Pons (tissue), 1 donor: ENCODE measurements around the gene TCHP.
"Not testable (repeated sequence)": the region's sequence is repeated elsewhere in the genome, so short reads cannot be mapped to it uniquely, and the experiment has no call there.

Source experiments
- DNase-seq: peaks from one replicate; pipeline ENCODE4 v3.0.0-alpha.2; 2016; ENCODE audit warnings: low spot score

The TCHP gene

DNA sequence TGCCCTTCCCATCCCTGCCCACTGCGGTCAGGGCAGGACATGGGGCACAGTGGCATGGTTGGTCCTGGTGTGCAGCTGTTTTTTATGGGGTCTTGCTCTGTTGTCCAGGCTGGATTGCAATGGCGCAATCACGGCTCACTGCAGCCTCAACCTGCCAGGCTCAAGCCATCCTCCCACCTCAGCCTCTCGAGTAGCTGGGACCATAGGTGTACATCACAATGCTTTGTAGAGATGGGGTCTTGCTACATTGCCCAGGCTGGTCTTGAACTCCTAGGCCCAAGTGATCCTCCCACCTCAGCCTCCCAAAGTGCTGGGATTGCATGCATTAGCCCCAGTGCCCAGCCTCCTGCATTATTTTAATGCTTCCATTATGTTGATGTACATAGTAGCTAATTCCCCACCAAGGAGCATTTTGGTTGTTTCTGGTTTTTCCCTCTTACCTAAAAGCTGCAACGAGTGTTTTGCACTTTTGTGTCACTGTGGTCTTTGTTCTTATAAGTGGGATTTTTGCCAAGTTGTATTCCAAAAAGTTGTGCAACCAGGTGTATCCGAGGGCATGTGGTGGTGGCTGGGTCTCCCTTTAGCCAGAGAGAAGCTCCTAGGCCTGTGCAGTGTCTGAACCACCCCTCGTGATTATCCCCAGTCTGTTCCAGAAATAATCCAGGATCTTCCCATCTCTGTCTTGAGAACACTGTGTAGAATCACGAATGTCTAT is 10.3 kb downstream of the TCHP start:
- no peak for DNase-seq

DNA sequence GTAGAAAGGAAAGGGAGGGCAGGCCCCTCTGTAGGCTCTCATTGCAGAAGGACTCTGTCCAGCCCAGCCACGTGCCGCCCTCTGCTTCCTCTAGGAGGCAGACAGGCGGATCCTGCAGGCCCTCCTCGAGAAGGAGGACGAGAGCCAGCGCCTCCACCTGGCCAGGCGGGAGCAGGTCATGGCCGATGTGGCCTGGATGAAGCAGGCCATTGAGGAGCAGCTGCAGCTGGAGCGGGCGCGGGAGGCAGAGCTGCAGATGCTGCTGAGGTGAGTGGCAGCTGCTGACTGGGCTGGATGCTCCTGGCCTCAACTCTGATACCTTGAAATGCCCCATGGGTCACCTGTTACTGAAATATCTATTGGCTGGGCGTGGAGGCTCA is 10.9 kb downstream of the TCHP start:
- no peak for DNase-seq

DNA sequence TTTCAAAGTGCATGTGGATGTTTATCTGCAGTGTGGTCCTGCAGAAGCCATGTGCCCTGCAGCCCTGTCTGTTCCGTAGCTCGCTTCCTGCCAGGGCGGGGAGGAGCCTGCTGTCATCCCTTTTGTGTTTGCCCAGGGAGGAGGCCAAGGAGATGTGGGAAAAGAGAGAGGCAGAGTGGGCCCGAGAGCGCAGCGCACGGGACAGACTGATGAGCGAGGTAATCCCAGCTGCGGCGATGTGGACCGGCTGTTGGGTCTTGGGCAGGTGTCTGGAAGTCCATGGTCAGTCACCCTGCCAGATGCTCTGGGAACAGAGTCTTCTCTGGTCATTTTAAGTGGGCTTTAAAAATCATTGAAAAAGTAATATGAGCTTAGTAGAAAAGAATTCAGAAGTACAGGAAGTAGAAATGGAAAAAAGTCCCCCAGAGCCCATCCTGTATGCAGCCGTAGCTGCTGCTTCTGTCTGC is 12.8 kb downstream of the TCHP start:
- no peak for DNase-seq

DNA sequence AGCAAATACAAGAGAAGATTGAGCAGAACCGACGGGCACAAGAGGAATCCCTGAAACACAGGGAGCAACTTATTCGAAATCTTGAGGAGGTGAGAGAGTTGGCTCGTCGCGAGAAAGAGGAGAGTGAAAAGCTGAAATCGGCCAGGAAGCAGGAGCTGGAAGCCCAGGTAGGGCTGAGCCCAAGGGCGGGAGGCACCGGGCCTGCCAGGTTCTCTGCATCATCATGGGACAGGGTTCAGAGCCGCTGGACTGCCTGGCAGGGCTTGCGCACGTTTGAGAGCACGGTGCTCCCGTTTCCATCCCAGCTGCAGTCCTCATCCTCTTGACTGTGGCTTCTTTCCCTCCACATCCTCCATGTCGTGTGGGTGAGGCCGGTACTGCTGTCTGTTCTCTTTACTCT is 14.4 kb downstream of the TCHP start:
- DNase-seq, result no peak

DNA sequence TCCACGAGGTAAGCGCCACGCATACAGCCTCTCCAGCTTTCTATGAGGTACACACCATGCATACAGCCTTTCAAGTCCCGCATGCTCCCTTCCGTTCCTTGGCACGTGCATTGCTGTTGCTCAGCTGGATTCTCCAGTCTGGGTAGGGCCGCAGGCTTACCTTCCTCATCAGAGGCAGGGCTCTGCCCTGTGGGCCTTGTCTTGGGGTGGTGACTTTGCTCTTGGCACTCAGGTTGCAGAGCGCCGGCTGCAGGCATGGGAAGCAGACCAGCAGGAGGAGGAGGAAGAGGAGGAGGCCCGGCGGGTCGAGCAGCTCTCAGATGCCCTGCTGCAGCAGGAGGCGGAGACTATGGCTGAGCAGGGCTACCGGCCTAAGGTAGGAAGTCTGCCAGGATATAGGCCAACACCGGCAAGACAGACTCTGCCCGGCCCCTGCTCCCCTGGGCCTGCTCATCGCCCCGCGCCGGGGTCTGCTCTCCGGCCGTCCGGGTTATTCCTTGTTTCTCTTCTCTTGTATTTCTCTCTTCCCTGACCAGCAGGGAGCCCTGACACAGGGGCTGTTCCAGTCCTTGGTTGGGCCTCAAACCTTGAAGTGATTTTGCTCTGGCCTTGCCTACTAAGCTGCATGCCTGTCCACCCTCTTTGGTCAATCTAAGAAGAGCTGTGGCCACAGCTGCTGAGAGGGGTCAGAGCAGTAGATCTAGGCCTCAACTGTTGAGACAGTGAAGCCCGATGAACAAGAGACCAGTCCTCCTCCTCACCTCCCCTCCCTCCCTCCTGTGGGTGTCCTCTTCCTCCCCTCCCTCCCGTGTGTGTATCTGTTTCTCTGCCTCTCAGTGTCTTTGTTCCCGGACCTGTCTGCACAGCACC is 15.3 kb downstream of the TCHP start:
- DNase-seq, result no peak

DNA sequence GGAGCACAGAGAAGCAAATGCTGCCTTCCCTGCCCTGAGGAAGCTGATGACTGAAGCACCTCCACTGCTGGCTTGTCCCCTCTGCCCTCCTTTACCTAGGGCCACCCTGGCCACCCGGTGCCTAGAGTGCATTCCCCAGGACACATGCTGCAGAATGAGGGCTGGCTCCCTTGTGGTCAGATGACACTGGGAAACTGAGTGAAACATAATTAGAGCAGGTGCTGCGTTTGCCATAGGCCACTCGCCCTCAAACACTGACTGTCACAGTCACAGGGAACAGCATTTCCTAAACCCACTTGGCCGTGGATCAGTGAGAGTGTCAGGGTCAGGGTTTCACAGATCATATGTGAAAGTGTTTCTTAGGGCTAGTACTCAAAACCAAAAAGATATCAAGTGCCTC is 16.0 kb downstream of the TCHP start:
- no peak for DNase-seq

DNA sequence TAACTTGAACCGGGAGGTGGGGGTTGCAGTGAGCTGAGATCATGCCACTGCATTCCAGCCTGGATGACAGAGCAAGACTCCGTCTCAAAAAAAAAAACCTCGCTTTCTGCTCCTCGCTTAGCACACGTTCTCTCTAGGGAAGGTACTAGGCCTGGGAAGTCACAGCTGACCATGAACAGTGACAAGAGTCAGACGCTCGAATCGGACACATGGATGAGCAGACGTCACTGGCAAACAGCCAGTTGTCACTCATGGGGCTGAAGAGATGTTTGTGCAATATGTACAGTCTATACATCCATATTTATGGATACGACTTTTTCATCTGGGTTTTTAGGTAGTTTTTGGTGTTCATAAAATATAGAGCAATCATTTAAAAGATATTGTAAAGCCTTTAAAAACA is 19.4 kb downstream of the TCHP start:
- DNase-seq, result no peak

DNA sequence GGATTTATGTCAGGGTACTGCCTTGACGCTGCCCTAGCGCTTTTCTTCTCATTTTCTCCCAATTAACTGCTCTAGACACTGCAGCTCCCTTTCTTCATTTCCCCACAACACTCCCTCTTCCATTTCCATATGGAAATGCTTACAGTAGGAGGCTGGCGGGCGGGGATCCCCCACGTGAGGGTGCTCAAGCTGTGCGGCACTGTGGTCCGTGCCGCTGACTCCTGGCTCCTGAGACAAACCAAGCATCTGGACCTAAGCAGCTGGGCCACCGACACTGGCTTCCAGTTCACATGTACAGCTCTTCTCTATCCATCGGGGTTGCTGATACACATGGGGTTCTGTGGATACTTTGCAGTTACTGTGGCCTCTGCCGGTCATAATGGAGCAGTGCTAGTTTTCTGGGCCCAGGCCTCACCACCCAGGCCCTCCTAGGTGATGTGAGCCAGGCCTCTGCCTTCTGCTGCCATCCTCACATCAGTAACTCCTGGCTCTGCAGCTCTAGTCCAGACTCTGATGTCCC is 20.2 kb downstream of the TCHP start:
- no peak for DNase-seq

DNA sequence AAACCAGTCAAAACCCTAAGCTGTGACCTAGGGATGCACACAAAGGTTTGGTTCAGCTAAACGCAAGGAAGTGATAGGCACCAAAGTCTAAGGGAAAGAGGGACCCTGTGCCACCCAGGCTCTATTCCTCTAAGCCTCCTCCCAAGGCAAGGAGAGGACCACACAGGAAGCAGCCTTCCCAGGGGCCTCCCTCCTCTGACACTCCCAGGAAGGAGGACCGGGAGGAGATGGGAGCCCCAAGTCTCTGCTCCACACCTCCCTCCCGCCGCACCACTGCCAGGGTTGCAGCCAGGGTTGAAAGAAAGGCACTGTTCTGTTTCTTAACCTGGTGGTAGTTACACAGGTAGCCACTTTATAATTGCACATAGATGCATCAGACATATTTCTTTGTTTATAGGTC is 21.9 kb downstream of the TCHP start:
- no peak for DNase-seq

DNA sequence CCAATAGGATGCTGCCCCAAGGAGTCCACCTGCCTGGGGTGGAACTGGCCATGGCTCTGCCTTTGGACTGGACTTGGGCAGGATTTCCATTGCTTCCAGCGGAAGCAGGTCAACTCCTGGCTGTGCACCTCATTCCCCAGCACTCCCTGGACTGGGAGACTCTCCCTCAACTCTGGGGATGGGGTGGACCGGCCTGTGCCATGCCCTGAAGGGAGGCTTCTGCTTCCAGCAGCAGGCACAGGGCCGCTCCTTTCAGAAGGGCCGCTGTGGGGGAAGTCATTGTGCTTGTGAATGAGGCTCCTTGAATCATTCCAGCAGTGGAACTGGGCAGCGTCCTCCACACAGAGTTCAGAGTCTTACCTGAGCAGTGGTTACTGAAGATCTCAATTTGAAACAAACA is 23.0 kb downstream of the TCHP start:
- DNase-seq, result no peak

DNA sequence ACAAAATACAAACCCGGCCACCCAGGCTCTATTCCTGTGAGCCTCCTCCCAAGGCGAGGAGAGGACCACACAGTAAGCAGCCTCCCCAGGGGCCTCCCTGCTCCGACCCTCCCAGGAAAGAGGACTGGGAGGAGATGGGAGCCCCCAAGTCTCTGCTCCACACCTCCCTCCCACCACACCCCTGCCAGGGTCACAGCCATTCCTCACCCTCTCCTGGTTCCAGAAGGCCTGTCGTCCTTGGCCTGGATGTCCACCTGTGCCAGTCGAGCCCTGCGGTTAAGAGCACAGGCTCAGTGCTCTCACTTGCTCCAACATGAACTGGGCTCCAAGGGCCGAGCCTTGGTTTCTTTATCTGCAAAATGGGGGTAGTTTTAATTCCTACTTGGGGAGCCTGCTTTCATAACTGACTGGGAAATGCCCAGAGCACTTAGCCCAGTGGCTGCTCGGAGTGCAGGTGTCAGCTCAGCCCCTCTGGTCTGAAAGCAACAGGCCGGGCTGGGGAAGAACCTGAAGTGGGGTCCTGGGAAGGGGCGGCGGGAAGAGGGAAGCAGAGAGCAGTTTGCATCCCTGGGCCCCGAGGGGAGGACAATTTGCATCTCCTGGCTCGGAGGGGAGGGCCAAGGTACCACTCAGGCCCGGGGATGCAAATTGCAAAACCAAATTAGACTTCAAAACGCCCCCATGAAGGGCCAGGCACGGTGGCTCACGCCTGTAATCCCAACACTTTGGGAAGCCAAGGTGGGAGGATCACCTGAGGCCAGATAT is 23.6 kb downstream of the TCHP start:
- no peak for DNase-seq

DNA sequence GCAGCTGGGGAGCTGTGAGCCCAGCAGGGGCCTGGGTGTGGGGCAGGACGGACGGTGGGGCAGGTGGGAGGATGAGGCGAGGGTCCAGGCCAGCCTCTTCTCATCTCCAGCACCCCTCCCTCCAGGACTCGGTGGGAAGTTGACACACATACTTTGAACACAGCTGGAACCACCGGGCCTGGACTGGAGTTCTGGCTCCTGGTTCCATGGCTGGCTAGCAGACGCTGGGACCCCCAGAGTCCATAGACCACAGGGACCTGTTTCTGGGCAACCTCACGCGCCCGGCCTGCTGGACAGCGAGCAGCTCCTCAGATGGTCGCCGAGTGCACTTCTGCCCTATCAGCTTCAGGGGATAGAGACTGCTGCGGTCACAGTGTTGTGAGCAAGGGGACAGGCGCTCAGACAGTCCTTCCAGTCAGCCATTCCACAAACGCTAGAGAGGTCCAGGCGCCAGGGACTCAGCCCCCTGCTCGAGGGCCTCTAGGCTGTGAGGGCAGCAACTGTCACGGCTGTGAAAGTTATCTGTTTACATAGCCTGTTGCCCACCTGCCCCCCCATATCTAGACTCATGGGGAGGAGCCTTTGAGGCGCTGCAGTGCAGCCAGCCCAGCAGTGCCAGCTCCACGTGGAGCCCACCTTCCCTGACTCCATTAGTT is 25.2 kb downstream of the TCHP start:
- DNase-seq, result no peak

DNA sequence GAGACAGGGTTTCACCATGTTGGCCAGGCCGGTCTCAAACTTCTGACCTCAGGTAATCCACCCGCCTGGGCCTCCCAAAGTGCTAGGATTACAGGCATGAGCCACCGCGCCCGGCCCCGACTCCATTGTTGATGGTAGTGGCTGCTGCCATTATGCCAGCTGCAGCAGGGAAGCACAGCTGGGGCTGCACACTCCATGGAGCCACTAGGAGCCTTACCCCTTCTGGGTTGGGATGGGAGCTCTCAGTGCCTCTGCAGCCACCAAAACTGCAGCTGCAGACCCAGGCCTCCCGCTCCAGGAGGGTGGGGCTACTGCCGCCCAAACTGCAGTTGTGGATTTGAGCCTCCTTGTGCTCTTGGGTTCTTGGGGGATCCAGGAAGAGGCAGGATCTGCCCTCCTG is 25.9 kb downstream of the TCHP start:
- DNase-seq, result no peak

DNA sequence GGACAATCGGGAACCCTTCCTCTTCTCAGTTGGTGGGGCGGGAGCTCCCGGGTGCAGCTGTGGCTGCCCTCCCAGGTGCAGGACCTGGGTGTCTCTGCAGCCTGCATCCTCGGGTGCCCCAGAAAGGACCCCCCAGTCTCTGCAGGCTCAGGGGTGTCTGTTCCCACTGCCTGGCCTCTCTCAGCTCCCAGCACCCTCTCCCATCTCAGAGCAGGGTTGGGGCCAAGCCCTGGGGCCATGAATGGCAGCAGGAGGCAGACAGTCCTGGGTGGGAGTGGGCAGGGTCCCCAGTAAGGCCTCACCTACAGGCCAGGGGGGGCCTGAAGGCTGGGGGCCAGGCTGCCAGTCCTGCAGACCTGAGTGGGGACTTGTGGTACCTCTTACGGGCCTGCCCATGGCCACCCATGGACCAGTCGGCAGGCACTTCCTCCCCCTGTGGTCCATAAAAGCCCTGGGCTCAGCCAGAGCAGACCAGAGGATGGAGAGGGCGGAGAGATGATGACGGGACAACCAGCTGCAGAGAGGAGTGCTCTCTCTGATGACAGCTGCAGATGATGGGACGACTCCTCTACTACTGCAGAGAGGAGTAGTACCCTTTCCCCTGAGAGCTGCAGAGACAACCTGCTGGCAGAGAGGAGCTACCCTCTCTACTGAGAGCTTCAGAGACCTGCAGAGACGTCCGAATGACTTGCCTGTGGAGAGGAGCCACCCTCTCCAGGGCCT is 26.6 kb downstream of the TCHP start:
- no peak for DNase-seq

DNA sequence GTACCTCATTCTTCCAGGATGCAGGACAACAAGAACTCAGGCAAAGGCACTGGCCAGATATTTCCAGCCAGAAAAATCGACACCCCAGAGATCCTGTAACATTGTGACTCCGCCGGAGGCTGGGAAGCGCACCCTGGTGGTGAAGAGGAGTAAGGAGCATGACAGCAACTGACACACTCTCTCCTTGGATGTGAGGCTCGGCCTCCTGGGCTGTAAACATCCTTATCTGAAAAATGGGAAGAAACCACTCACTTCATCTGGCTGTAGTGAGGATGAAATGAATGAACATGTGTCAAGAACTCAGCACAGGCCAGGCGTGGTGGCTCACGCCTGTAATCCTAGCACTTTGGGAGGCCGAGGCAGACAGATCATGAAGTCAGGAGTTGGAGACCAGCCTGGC is 27.5 kb downstream of the TCHP start:
- no peak for DNase-seq

DNA sequence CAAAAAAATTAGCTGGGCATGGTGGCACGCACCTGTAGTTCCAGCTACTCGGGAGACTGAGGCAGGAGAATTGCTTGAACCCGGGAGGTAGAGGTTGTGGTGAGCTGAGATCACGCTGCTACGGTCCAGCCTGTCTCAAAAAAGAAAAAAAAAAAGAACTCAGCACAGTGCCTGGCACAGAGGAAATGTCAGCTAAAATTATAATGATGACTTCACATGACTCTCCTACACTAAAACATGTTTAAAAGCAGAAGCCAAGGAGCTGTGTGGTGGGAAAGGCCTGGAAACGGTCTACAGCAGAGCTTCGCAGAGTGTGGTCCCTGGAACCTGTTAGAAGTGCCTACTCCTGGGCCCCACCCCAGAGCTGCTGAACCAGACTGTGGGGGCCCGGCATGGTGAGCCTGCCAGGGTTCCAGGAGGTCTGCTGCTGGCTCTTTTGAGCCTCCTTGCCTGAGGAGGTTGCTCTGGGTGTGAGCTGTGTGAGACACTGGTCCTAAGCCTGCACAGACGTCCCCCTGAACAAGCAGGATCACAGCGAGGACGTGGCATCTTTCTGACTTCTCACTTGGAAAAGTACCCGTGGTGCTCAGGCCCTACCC is 28.1 kb downstream of the TCHP start:
- DNase-seq, result no peak

DNA sequence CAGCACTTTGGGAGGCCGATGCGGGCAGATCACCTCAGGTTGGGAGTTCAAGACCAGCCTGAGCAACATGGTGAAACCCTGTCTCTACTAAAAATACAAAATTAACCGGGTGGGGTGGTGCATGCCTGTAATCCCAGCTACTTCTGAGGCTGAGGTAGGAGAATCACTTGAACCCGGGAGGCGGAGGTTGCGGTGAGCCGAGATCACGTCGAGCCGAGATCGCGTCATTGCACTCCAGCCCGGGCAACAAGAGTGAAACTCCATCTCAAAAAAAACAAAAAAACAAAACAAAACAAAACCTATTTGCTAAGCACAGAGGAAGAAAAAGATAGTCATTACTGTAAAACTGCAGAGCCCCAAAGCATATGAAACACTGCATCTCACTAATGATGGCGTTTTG is 29.3 kb downstream of the TCHP start:
- DNase-seq, result not testable (repeated sequence)

DNA sequence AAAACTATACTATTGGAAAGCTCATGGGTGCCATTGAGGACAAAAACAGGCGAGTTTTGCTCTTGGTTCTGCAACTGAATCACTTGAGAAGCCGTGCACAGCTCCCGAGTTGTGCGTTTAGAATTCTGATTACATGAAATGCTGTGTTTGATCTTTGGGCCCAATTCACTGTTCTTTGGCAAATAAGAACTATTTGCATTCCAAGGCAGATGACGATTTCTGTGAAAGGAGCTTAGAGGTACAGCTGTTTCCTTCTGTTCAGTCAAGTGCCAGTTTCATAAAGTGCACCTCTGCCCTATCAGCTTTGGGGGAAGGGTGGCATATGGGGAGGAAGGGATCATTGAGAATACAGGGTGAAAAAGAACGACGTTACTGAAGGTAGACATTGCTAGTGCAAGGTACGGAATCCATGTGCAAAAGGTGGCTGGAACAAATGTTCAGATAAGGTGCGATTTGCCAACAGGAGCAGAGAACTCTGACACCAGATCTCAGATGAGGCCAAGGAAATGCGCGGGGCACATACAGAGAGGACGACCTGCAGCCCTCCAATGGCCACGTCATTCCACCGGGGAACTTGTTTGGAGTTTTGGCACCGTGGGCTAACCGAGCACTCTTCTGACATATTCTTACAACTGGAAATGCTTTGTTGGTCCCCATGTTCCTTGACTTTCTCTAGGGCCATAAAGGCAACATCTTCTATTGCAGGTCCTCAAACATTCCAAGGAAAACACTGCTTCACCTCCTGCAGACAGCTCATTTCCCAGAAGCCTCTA is 30.1 kb downstream of the TCHP start:
- no peak for DNase-seq

DNA sequence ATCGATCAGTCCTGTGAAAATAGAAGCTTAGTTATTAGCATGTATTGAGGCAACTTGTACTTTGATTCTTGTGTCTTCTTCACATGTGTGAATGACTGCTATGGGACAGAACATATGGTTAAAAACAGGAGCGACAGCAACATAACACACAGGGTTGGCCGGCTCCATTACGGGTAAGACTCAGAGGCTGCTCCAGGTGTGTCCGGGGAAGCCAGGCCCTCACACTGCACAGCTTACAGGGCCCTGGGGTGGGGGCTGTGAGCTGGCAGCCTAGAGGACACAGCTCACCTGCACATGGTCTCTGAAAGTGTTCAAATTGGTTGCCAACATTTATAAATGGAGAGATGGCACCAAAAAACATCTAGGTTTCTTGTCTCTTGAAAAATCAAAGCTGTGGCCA is 31.1 kb downstream of the TCHP start:
- no peak for DNase-seq

DNA sequence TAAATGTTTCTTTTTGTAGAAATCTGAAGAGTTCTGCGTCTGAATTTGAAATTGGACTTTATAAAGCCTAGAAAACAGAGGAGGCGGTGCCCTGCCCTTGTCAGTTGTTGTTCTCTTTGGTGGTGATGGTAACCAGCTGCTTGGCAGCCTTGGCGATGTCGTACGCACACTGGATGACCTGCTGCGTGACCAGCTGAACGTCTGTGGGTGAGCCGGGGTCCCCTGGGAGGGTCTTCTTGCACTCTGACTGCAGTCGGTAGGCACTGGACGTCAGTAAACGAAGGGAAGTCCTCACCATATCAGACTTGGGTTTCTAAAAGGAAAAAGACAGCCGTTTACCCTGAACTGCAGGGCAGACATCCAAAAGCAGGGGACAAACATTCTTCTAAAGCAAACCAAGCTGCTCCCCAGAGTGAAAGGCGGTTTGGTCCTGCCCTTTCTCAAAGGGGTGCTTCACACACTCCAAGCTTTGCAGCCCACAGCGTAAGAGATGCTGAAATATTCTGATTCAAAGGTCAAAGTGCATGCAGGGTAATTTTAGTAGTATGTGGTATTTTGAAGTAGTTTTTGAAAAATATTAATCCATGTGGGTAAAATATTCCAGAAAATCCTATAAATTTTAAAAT is 32.9 kb downstream of the TCHP start:
- DNase-seq, result no peak
